Activated CD8-positive, alpha-beta T cell treated with anti-CD3 and anti-CD28 coated beads for 36 hours (primary cell): Measurements from ENCODE around the gene LRMDA. TPM values are rescaled to one million over a fixed set of nuclear protein-coding genes. Genes with fewer than 3 reads are reported as not detected.

Source experiments
- ATAC-seq: fragments of 200-7000 bp; cut with Tn5 transposase; one replicate; pipeline ENCODE4 v1.10.0; 2021; ENCODE audit warnings: mild to moderate bottlenecking, moderate library complexity
- CTCF ChIA-PET: fragments of 350-600 bp; sonication (Branson Sonifier 250); formaldehyde crosslinking; loops from one replicate; lab custom pipeline; 2021; ENCODE audit warnings: antibody characterized with exemption; lab: Charles Lee
- POLR2A ChIA-PET: fragments of 350-600 bp; sonication (Branson Sonifier 250); formaldehyde crosslinking; loops from one replicate; lab custom pipeline; 2021; ENCODE audit warnings: antibody characterized with exemption; lab: Charles Lee
- DNase-seq: peaks from one replicate; pipeline ENCODE4 v3.0.0-alpha.2; 2020
- H3K27ac Mint-ChIP-seq: one replicate; pipeline ENCODE4 v1.8.0; 2021; ENCODE audit warnings: mild to moderate bottlenecking, mixed read lengths
- H3K27me3 Mint-ChIP-seq: one replicate; pipeline ENCODE4 v1.8.0; 2021; ENCODE audit warnings: mixed read lengths
- H3K36me3 Mint-ChIP-seq: one replicate; pipeline ENCODE4 v1.8.0; 2021; ENCODE audit warnings: low read depth, mixed read lengths
- H3K4me1 Mint-ChIP-seq: one replicate; pipeline ENCODE4 v1.8.0; 2021; ENCODE audit warnings: low read depth, mixed read lengths
- H3K4me3 Mint-ChIP-seq: one replicate; pipeline ENCODE4 v1.8.0; 2021; ENCODE audit warnings: mild to moderate bottlenecking, moderate library complexity, mixed read lengths
- H3K9me3 Mint-ChIP-seq: one replicate; pipeline ENCODE4 v1.8.0; 2021; ENCODE audit warnings: mixed read lengths
- CTCF ChIP-seq: fragments of 200-600 bp; IDR thresholded peaks from one replicate; pipeline ENCODE4 v1.8.0; 2022; ENCODE audit warnings: antibody characterized with exemption, mild to moderate bottlenecking
- intact Hi-C: fragments of 100-400 bp; cut with micrococcal nuclease; formaldehyde crosslinking; loops from one replicate; pipeline ENCODE4 v1.10.0; 2022
- total RNA-seq, 2 experiments: library from RNA; stranded (reverse); gene quantifications; one replicate each; pipeline ENCODE4 v1.2.3, GENCODE V29; 2021

LRMDA gene
- total RNA-seq, 2 experiments from 2014 or later, result not detected

DNA sequence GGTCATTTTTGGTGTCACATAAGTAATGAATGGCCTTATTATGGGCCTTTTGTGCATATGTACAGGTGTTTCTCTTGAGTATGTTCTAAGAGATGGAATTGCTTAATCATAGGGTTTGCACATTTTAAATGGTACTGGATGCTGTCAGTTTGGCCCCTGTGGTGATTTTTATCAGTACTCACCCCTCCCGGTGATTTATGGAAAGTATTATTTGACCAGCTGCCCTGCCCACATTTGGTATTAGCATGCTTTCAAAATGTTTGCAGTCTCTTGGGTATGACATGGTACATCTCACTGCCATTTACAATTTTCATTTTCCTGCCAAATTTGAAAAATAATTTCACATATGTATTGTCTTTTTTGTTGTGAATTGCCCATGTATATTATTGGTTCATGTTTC lies 427.7 kb downstream of the LRMDA start:
- DNase-seq (no peak), ATAC-seq (no peak)
- intact Hi-C loops, result no loop called here
- no peak for TF ChIP-seq CTCF
- no peaks in the 10 kb centered on the region for H3K4me1 Mint-ChIP-seq
- no peak overlapping the region for H3K4me3 Mint-ChIP-seq
- ChIA-PET POLR2A (no interaction called here), CTCF (no interaction called here)
- H3K9me3 Mint-ChIP-seq, result no peaks in the 10 kb centered on the region
- H3K36me3 Mint-ChIP-seq, result no peaks in the 10 kb centered on the region
- no peaks in the 10 kb centered on the region for H3K27me3 Mint-ChIP-seq
- no peak overlapping the region for H3K27ac Mint-ChIP-seq

DNA sequence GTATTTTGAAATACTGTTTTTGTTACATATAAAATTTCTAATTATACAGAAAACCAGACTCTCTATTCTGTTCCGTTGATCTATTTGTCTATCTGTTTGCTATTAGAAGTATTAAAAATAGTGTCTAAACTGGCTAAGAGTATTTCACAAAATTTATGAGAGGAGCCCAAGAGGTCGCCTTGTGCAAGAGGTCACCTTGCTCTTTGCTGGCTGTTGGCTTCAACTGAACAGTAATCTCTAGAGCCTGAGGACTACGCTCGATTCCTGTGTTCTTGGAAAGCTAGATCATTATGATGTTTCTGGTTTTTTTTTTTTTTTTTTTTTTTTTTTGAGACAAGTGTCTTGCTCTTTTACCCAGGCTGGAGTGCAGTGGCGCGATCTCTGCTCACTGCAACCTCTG lies 428.6 kb downstream of the LRMDA start:
- ChIA-PET POLR2A (no interaction called here), CTCF (no interaction called here)
- no peak for ATAC-seq
- no peak overlapping the region for H3K4me3 Mint-ChIP-seq
- no peak for DNase-seq
- H3K27me3 Mint-ChIP-seq, result no peaks in the 10 kb centered on the region
- H3K27ac Mint-ChIP-seq, result no peak overlapping the region
- no peak for TF ChIP-seq CTCF
- intact Hi-C loops, result no loop called here
- H3K9me3 Mint-ChIP-seq, result no peaks in the 10 kb centered on the region
- H3K4me1 Mint-ChIP-seq, result no peaks in the 10 kb centered on the region
- no peaks in the 10 kb centered on the region for H3K36me3 Mint-ChIP-seq

DNA sequence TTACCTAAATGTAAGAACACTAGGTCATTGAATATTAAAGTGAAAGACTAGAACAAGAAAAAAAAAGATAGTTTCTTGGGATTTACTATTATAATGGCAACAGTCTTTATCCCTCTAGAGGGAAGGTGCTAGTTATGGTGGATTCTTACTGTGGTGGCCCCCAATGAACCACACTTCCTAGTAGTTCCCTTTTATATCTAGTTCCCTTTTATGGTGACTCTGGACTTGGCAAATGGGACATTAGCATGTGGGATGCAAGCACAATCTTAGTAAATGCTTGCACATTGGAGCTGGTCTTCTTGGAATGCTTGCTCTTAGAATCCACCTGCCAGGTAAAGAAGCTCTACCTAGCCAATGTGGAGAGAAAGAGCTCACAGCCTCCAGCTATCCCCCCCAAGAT lies 430.2 kb downstream of the LRMDA start:
- no peaks in the 10 kb centered on the region for H3K36me3 Mint-ChIP-seq
- ChIA-PET POLR2A (no interaction called here), CTCF (no interaction called here)
- ATAC-seq, result no peak
- no peak for DNase-seq
- H3K4me1 Mint-ChIP-seq, result no peaks in the 10 kb centered on the region
- H3K9me3 Mint-ChIP-seq, result no peaks in the 10 kb centered on the region
- intact Hi-C loops, result no loop called here
- no peak overlapping the region for H3K27ac Mint-ChIP-seq
- no peak overlapping the region for H3K4me3 Mint-ChIP-seq
- no peak for TF ChIP-seq CTCF
- H3K27me3 Mint-ChIP-seq, result no peaks in the 10 kb centered on the region

DNA sequence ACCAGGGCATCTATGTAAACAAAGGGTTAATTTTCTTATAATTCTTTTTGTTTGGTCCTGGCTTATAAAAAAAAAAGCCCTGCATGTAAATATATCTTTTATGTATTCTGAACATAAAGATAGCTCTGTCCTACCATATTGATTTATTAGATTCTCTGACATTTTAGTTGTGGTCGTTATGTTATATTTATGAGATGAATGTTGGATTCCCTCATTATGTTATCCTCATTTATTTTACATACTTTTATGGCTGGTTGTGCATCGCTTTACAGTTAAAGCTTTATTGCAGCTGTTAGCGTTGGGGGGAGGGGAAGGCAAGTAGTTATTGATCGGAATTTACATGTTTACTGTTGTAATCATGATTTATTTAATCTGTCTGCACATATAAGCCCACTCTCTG lies 431.5 kb downstream of the LRMDA start:
- no peaks in the 10 kb centered on the region for H3K27me3 Mint-ChIP-seq
- ATAC-seq (no peak), DNase-seq (no peak)
- no peak overlapping the region for H3K4me3 Mint-ChIP-seq
- H3K4me1 Mint-ChIP-seq, result no peaks in the 10 kb centered on the region
- no peaks in the 10 kb centered on the region for H3K9me3 Mint-ChIP-seq
- no peak overlapping the region for H3K27ac Mint-ChIP-seq
- H3K36me3 Mint-ChIP-seq, result no peaks in the 10 kb centered on the region
- intact Hi-C loops, result no loop called here
- TF ChIP-seq CTCF, result no peak
- ChIA-PET CTCF (no interaction called here), POLR2A (interaction anchor here (0.6 to 0.7 kb wide), 2 partner anchors 88 to 291 kb away, joined by 3 to 4 read pairs; no protein-coding TSS in a partner anchor)

DNA sequence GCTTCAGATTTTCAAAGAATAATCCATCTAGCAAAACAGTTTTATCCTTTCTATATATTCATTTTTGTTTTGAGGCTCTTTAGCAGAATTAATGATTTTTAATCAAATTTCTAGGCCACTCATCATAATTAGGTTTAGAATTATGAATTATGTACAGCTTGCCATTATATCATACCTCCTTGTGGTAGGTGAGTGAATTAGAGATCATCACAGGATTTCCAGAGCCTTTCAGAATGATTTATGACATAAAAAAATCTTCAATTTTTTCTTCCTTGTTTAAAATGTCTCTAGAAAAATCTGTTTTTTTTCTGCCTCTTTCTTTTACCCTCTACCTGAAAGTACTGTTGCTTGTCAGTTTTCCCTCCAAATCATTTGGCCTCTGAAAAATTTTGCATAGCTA lies 433.3 kb downstream of the LRMDA start:
- Mint-ChIP-seq H3K36me3 (no peaks in the 10 kb centered on the region), H3K9me3 (no peaks in the 10 kb centered on the region), H3K4me1 (no peaks in the 10 kb centered on the region), H3K4me3 (no peak overlapping the region), H3K27me3 (no peaks in the 10 kb centered on the region), H3K27ac (no peak overlapping the region)
- DNase-seq (no peak), ATAC-seq (no peak)
- ChIA-PET CTCF (no interaction called here), POLR2A (interaction anchor here (0.7 kb wide), 1 partner anchor 1739 kb away, joined by 3 read pairs; no protein-coding TSS in a partner anchor)
- TF ChIP-seq CTCF, result no peak
- intact Hi-C loops, result no loop called here
